Natural killer cell (primary cell): ENCODE results near the gene DACH2. TPM values are rescaled to one million over a fixed set of nuclear protein-coding genes. Genes with fewer than 3 reads are reported as not detected.

Experiments used
- ATAC-seq, 3 donors: fragments of 150-1000 bp in 2 of 3; fragments of 200-7000 bp in 1 of 3; cut with Tn5 transposase; 1 replicate in 1 of 3; 2 replicates in 2 of 3; pipeline ENCODE4 v1.10.0; 2021; ENCODE audit warnings: mild to moderate bottlenecking in 2 of 3, moderate library complexity in 2 of 3
- DNase-seq, 2 donors: peaks; one replicate each; pipeline versions ENCODE4 v3.0.0 to v3.0.0-alpha.2; 2013 to 2021; ENCODE audit warnings: mixed read lengths in 1 of 2
- H3K27ac ChIP-seq: one replicate; pipeline ENCODE4 v1.5.1; 2013; ENCODE audit warnings: mild to moderate bottlenecking, low read length
- H3K27me3 ChIP-seq: one replicate; pipeline ENCODE4 v1.6.1; 2013; ENCODE audit warnings: low read length; ENCODE audit not compliant: control insufficient read depth, insufficient read depth
- H3K36me3 ChIP-seq: one replicate; pipeline ENCODE4 v1.6.1; 2013; ENCODE audit warnings: low read length; ENCODE audit not compliant: control insufficient read depth, insufficient read depth
- H3K4me1 ChIP-seq: one replicate; pipeline ENCODE4 v1.6.1; 2013; ENCODE audit warnings: low read length; ENCODE audit not compliant: control insufficient read depth, insufficient read depth
- H3K4me3 ChIP-seq: one replicate; pipeline ENCODE4 v1.5.1; 2013; ENCODE audit warnings: low read length
- H3K9me3 ChIP-seq: one replicate; pipeline ENCODE4 v1.6.1; 2013; ENCODE audit warnings: low read length; ENCODE audit not compliant: control insufficient read depth, insufficient read depth
- H3K27ac Mint-ChIP-seq, 2 donors: one replicate each; pipeline ENCODE4 v1.8.0; 2022; ENCODE audit warnings: mild to moderate bottlenecking in 2 of 2, mixed read lengths in 2 of 2, moderate library complexity in 1 of 2
- H3K27me3 Mint-ChIP-seq, 2 donors: one replicate each; pipeline ENCODE4 v1.8.0; 2022; ENCODE audit warnings: low read depth in 2 of 2, mixed read lengths in 2 of 2
- H3K36me3 Mint-ChIP-seq: one replicate; pipeline ENCODE4 v1.8.0; 2022; ENCODE audit warnings: mixed read lengths
- H3K4me1 Mint-ChIP-seq, 2 donors: one replicate each; pipeline ENCODE4 v1.8.0; 2022; ENCODE audit warnings: mixed read lengths in 2 of 2
- H3K4me3 Mint-ChIP-seq: one replicate; pipeline ENCODE4 v1.8.0; 2022; ENCODE audit warnings: mild to moderate bottlenecking, moderate library complexity, mixed read lengths
- H3K9me3 Mint-ChIP-seq, 2 donors: one replicate each; pipeline ENCODE4 v1.8.0; 2022; ENCODE audit warnings: mixed read lengths in 2 of 2
- WGBS: methylation state at CpG from one replicate; pipeline ENCODE4 v1.1.7; 2013; ENCODE audit warnings: missing lambda C conversion rate; ENCODE audit not compliant: insufficient coverage; 5-methylcytosine and 5-hydroxymethylcytosine counted together
- intact Hi-C: fragments of 100-400 bp; cut with micrococcal nuclease; formaldehyde crosslinking; loops from one replicate; pipeline ENCODE4 v1.14.2; 2022
- total RNA-seq, 4 donors: library from RNA; stranded (reverse); fragments of 120-200 nt in 1 of 4; gene quantifications; one replicate each; pipeline versions ENCODE4 v1.2.3 to v1.2.4, GENCODE V29; 2013 to 2022
- TF ChIP-seq, protein P1 (sequence below): fragments of 200-600 bp; IDR thresholded peaks from one replicate; pipeline ENCODE4 v1.8.0; 2022; ENCODE audit warnings: antibody characterized with exemption

DACH2 gene
- total RNA-seq, 3 donors from 2014 or later (not counting 1 experiment from before 2014, with no cell fraction given) = not detected

- Mint-ChIP-seq H3K4me3 (no peak overlapping the region), H3K27ac (no peak overlapping the region), H3K27me3 (no peaks in the 10 kb centered on the region), H3K36me3 (no peaks in the 10 kb centered on the region), H3K9me3 (peaks cover 0 to 3% of the 10 kb centered on the region in 2 donors), H3K4me1 (no peaks in the 10 kb centered on the region)
- H3K36me3 ChIP-seq = no peaks in the 10 kb centered on the region
- ATAC-seq (no peak), DNase-seq (no peak)
- no peaks in the 10 kb centered on the region for H3K27me3 ChIP-seq
- H3K9me3 ChIP-seq = no peaks in the 10 kb centered on the region
- H3K4me3 ChIP-seq = no peak overlapping the region
- TF ChIP-seq, protein P1, sequence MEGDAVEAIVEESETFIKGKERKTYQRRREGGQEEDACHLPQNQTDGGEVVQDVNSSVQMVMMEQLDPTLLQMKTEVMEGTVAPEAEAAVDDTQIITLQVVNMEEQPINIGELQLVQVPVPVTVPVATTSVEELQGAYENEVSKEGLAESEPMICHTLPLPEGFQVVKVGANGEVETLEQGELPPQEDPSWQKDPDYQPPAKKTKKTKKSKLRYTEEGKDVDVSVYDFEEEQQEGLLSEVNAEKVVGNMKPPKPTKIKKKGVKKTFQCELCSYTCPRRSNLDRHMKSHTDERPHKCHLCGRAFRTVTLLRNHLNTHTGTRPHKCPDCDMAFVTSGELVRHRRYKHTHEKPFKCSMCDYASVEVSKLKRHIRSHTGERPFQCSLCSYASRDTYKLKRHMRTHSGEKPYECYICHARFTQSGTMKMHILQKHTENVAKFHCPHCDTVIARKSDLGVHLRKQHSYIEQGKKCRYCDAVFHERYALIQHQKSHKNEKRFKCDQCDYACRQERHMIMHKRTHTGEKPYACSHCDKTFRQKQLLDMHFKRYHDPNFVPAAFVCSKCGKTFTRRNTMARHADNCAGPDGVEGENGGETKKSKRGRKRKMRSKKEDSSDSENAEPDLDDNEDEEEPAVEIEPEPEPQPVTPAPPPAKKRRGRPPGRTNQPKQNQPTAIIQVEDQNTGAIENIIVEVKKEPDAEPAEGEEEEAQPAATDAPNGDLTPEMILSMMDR = no peak
- intact Hi-C loops = no loop called here
- 93% methylated on average over 10 of the region's 11 CpGs for WGBS
- no peaks in the 10 kb centered on the region for H3K4me1 ChIP-seq
- no peak overlapping the region for H3K27ac ChIP-seq
Observed at GRCh38 chrX:86349115-86349514, 200.9 kb downstream of the DACH2 start.

- WGBS = 40% methylated on average over 2 of the region's 3 CpGs
- ATAC-seq (no peak), DNase-seq (no peak)
- H3K4me3 Mint-ChIP-seq = no peak overlapping the region
- Histone ChIP-seq H3K4me3 (no peak overlapping the region), H3K27me3 (no peaks in the 10 kb centered on the region), H3K36me3 (no peaks in the 10 kb centered on the region), H3K9me3 (no peaks in the 10 kb centered on the region), H3K27ac (no peak overlapping the region), H3K4me1 (no peaks in the 10 kb centered on the region)
- H3K4me1 Mint-ChIP-seq = no peaks in the 10 kb centered on the region
- no peak overlapping the region for H3K27ac Mint-ChIP-seq
- H3K9me3 Mint-ChIP-seq = no peaks in the 10 kb centered on the region
- H3K27me3 Mint-ChIP-seq = no peaks in the 10 kb centered on the region
- TF ChIP-seq, protein P1 = no peak
- intact Hi-C loops = no loop called here
- no peaks in the 10 kb centered on the region for H3K36me3 Mint-ChIP-seq
Observed at GRCh38 chrX:86369847-86370630, 221.8 kb downstream of the DACH2 start.

DNA sequence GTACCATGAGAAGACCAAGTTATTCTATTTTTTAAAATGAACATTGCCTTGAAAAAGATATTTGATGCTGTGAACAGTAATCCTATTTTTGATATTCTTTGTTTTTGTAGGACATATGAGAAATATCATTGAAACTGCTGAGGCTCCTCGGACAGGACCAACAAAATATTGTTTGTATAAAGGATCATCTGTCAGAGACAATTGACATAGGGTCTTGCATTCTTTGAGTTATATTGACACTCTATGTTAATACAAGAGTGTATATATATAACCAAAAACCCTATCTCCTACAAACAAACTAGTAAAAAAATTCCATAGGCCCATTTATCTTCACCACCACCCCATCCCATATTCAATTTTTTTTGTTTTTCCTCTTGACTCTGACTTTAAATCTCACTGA, 222.7 kb downstream of the DACH2 start:
- TF ChIP-seq, protein P1 = no peak
- Mint-ChIP-seq H3K9me3 (no peaks in the 10 kb centered on the region), H3K27me3 (no peaks in the 10 kb centered on the region), H3K36me3 (no peaks in the 10 kb centered on the region), H3K4me1 (no peaks in the 10 kb centered on the region), H3K4me3 (no peak overlapping the region), H3K27ac (no peak overlapping the region)
- intact Hi-C loops = no loop called here
- DNase-seq (no peak), ATAC-seq (no peak)
- no CpG with 5 or more reads among the region's 1 CpG for WGBS
- Histone ChIP-seq H3K27ac (no peak overlapping the region), H3K4me3 (no peak overlapping the region), H3K36me3 (no peaks in the 10 kb centered on the region), H3K27me3 (no peaks in the 10 kb centered on the region), H3K9me3 (no peaks in the 10 kb centered on the region), H3K4me1 (no peaks in the 10 kb centered on the region)

DNA sequence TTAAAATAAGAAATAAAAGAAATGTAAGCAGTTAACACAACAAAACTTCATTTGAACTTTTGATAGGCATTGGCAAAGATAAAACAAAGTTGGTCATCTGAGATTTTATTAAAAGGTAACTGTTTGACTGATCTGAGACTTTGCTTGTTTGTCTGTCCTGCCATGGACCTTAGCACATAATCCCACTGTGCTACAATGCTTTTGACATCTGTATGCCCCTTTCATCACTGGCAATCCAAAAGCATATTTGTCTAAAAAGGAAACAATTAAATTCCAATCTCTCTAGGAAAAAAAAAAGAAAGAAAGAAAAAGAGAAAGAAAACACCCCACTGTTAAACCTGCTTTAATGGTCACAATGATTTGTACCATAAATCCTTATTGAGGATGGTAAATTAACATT, 231.0 kb downstream of the DACH2 start:
- Histone ChIP-seq H3K27ac (no peak overlapping the region), H3K9me3 (no peaks in the 10 kb centered on the region), H3K27me3 (no peaks in the 10 kb centered on the region), H3K4me1 (no peaks in the 10 kb centered on the region), H3K36me3 (no peaks in the 10 kb centered on the region), H3K4me3 (no peak overlapping the region)
- TF ChIP-seq, protein P1 = no peak
- Mint-ChIP-seq H3K4me3 (no peak overlapping the region), H3K9me3 (peaks cover 0 to 5% of the 10 kb centered on the region in 2 donors), H3K27ac (no peak overlapping the region), H3K27me3 (no peaks in the 10 kb centered on the region), H3K36me3 (no peaks in the 10 kb centered on the region), H3K4me1 (no peaks in the 10 kb centered on the region)
- ATAC-seq = no peak
- no peak for DNase-seq
- intact Hi-C loops = no loop called here
